Smooth muscle cell (in vitro differentiated cells): Measurements from ENCODE around the gene FOXL3. TPM values are rescaled to one million over a fixed set of nuclear protein-coding genes. Genes with fewer than 3 reads are reported as not detected.

ENCODE experiments used
- DNase-seq: peaks from one replicate; lab custom pipeline; 2025; ENCODE audit not compliant: unreplicated experiment; lab: John Stamatoyannopoulos, UW
- H2AFZ ChIP-seq: fragments of 200-600 bp; sonication (generic); 2 replicates; pipeline ENCODE4 v1.6.0; 2016; ENCODE audit warnings: antibody characterized with exemption, low read depth, mild to moderate bottlenecking
- H3F3A ChIP-seq: fragments of 200-600 bp; sonication (generic); 2 replicates; pipeline ENCODE4 v1.6.0; 2017; ENCODE audit warnings: antibody characterized with exemption, low read depth
- H3K27ac ChIP-seq: fragments of 200-600 bp; sonication (generic); 2 replicates; pipeline ENCODE4 v1.5.1; 2016; ENCODE audit warnings: low read depth, mild to moderate bottlenecking
- H3K27me3 ChIP-seq: fragments of 200-600 bp; sonication (generic); 2 replicates; pipeline ENCODE4 v1.6.1; 2016; ENCODE audit warnings: low read depth, mild to moderate bottlenecking
- H3K36me3 ChIP-seq: fragments of 200-600 bp; sonication (generic); 2 replicates; pipeline ENCODE4 v1.5.1; 2016; ENCODE audit warnings: low read depth
- H3K4me1 ChIP-seq: fragments of 200-600 bp; sonication (generic); 2 replicates; pipeline ENCODE4 v1.5.1; 2016; ENCODE audit warnings: low read depth
- H3K4me2 ChIP-seq: fragments of 200-600 bp; sonication (generic); 2 replicates; pipeline ENCODE4 v1.6.0; 2016; ENCODE audit warnings: mild to moderate bottlenecking
- H3K4me3 ChIP-seq: fragments of 200-600 bp; sonication (generic); 2 replicates; pipeline ENCODE4 v1.5.1; 2016; ENCODE audit warnings: mild to moderate bottlenecking
- H3K79me2 ChIP-seq: fragments of 200-600 bp; sonication (generic); 2 replicates; pipeline ENCODE4 v1.6.0; 2016; ENCODE audit warnings: low read depth, mild to moderate bottlenecking
- H3K9ac ChIP-seq: fragments of 200-600 bp; sonication (generic); 2 replicates; pipeline ENCODE4 v1.6.0; 2016; ENCODE audit warnings: low read depth
- H3K9me3 ChIP-seq: fragments of 200-600 bp; sonication (generic); replicated peaks from 2 replicates; pipeline ENCODE4 v1.5.1; 2016; ENCODE audit warnings: low read depth
- H4K20me1 ChIP-seq: fragments of 200-600 bp; sonication (generic); 2 replicates; pipeline ENCODE4 v1.6.0; 2016; ENCODE audit warnings: low read depth
- CTCF ChIP-seq: fragments of 200-600 bp; sonication (generic); IDR thresholded peaks from 2 replicates; pipeline ENCODE4 v1.5.1; 2017; ENCODE audit warnings: borderline replicate concordance, mild to moderate bottlenecking, antibody characterized with exemption; ENCODE audit not compliant: insufficient read depth, poor library complexity, severe bottlenecking
- WGBS: methylation state at CpG from one replicate; pipeline ENCODE4 v1.1.7; 2016; ENCODE audit warnings: low lambda C conversion rate; 5-methylcytosine and 5-hydroxymethylcytosine counted together
- polyA plus RNA-seq: library from polyadenylated mRNA; unstranded; fragments of >200 nt; fragmentation: Nextera tagmentation; extraction: Ambion mirVana; gene quantifications from 2 replicates; pipeline ENCODE4 v1.2.1, GENCODE V29; 2016
- total RNA-seq: library from RNA; depleted of rRNA; stranded (reverse); fragments of >200 nt; gene quantifications from 2 replicates; pipeline ENCODE4 v1.2.3, GENCODE V29; 2014

Gene FOXL3
- total and polyA plus RNA-seq, 2 experiments from 2014 or later = not detected

GRCh38 chr7:273327-273726 is 16.6 kb upstream of the FOXL3 start:
- no peaks in the 10 kb centered on the region for H3K4me1 ChIP-seq
- no peaks in the 10 kb centered on the region for H3K27me3 ChIP-seq
- peaks cover 3% of the 10 kb centered on the region for H3K9me3 ChIP-seq
- H3K27ac ChIP-seq = no peak overlapping the region
- no peaks in the 10 kb centered on the region for H3F3A ChIP-seq
- no peaks in the 10 kb centered on the region for H4K20me1 ChIP-seq
- 79% methylated on average over 7 of the region's 7 CpGs for WGBS
- H3K4me2 ChIP-seq = no peak overlapping the region
- DNase-seq = no peak
- no peaks in the 10 kb centered on the region for H3K36me3 ChIP-seq
- no peak overlapping the region for H2AFZ ChIP-seq
- no peaks in the 10 kb centered on the region for H3K79me2 ChIP-seq
- no peak overlapping the region for H3K9ac ChIP-seq
- H3K4me3 ChIP-seq = no peak overlapping the region
- no peak for TF ChIP-seq CTCF

GRCh38 chr7:274266-274665 is 15.7 kb upstream of the FOXL3 start:
- H4K20me1 ChIP-seq = no peaks in the 10 kb centered on the region
- H3K9me3 ChIP-seq = peaks cover 3% of the 10 kb centered on the region
- 47% methylated on average over 2 of the region's 2 CpGs for WGBS
- no peak for DNase-seq
- TF ChIP-seq CTCF = no peak
- H2AFZ ChIP-seq = no peak overlapping the region
- H3K9ac ChIP-seq = no peak overlapping the region
- no peaks in the 10 kb centered on the region for H3K36me3 ChIP-seq
- H3K4me2 ChIP-seq = no peak overlapping the region
- H3K4me3 ChIP-seq = no peak overlapping the region
- H3K27ac ChIP-seq = no peak overlapping the region
- no peaks in the 10 kb centered on the region for H3K79me2 ChIP-seq
- H3K27me3 ChIP-seq = no peaks in the 10 kb centered on the region
- H3K4me1 ChIP-seq = no peaks in the 10 kb centered on the region
- H3F3A ChIP-seq = no peaks in the 10 kb centered on the region

GRCh38 chr7:276230-276835 is 13.6 kb upstream of the FOXL3 start:
- WGBS = 73% methylated on average over 10 of the region's 10 CpGs
- no peak overlapping the region for H3K27ac ChIP-seq
- no peaks in the 10 kb centered on the region for H3K79me2 ChIP-seq
- H4K20me1 ChIP-seq = no peaks in the 10 kb centered on the region
- no peak for DNase-seq
- H3K36me3 ChIP-seq = no peaks in the 10 kb centered on the region
- H3K4me3 ChIP-seq = no peak overlapping the region
- no peaks in the 10 kb centered on the region for H3K27me3 ChIP-seq
- H3K4me1 ChIP-seq = no peaks in the 10 kb centered on the region
- no peak overlapping the region for H2AFZ ChIP-seq
- H3K9me3 ChIP-seq = peaks cover 3% of the 10 kb centered on the region
- H3K9ac ChIP-seq = no peak overlapping the region
- H3K4me2 ChIP-seq = no peak overlapping the region
- TF ChIP-seq CTCF = no peak
- no peaks in the 10 kb centered on the region for H3F3A ChIP-seq

- H3K27ac ChIP-seq = no peak overlapping the region
- WGBS = 80% methylated on average over 4 of the region's 4 CpGs
- DNase-seq = no peak
- H3K4me3 ChIP-seq = no peak overlapping the region
- H3F3A ChIP-seq = no peaks in the 10 kb centered on the region
- no peak overlapping the region for H3K9ac ChIP-seq
- H4K20me1 ChIP-seq = no peaks in the 10 kb centered on the region
- H2AFZ ChIP-seq = no peak overlapping the region
- peaks cover 3% of the 10 kb centered on the region for H3K9me3 ChIP-seq
- no peaks in the 10 kb centered on the region for H3K36me3 ChIP-seq
- no peaks in the 10 kb centered on the region for H3K79me2 ChIP-seq
- no peak for TF ChIP-seq CTCF
- no peaks in the 10 kb centered on the region for H3K27me3 ChIP-seq
- H3K4me2 ChIP-seq = no peak overlapping the region
- H3K4me1 ChIP-seq = no peaks in the 10 kb centered on the region
These were observed 12.7 kb upstream of the FOXL3 start for GRCh38 chr7:277228-277627.
